ENCODE results near the gene EDIL3.

The EDIL3 gene

DNA sequence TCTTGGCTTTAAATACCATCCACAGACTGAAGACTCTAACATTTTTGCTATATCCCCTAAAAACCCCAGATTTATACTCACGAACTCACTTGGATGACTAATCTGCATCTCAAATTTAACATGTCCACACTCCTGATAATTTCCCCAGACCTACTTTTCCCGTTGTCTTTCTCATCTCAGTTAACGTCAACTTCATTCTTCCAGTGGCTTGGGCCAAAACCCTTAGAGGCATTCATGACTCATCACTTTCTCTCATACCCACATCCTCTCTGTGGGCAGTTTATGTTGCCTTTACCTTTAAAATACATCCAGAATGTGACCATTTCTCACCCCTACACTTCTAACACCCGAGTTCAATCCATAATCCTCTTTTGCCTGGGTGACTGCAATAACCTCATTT, 96.7 kb downstream of the EDIL3 start:
- DNase-seq (ENCODE audit: low spot score) = no peak

DNA sequence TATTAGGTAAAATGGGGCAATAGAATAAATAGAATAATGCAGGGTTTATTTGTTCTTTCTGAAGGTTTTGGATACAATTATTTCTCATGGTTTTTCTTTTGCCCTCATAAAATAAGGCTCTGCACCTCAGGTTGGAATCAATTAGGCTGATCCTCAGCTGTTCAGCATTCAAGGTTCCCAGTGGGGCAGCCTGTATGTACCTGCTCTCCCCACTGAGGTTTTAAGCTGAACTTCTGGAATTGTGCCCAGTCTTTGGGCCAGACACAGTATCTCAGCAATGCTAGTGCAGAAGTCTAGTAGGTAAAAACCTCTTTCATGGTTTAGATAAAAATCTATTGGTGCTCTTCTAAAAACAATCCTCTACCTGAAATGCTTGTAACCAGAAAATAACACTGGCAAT, 98.0 kb downstream of the EDIL3 start:
- no peak for DNase-seq (ENCODE audit: low spot score)
- TF ChIP-seq, protein P1, sequence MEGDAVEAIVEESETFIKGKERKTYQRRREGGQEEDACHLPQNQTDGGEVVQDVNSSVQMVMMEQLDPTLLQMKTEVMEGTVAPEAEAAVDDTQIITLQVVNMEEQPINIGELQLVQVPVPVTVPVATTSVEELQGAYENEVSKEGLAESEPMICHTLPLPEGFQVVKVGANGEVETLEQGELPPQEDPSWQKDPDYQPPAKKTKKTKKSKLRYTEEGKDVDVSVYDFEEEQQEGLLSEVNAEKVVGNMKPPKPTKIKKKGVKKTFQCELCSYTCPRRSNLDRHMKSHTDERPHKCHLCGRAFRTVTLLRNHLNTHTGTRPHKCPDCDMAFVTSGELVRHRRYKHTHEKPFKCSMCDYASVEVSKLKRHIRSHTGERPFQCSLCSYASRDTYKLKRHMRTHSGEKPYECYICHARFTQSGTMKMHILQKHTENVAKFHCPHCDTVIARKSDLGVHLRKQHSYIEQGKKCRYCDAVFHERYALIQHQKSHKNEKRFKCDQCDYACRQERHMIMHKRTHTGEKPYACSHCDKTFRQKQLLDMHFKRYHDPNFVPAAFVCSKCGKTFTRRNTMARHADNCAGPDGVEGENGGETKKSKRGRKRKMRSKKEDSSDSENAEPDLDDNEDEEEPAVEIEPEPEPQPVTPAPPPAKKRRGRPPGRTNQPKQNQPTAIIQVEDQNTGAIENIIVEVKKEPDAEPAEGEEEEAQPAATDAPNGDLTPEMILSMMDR (IDR thresholded peaks at IDR 0.05; ENCODE audit: extremely low read depth, missing control alignments) = no peak

More for the DNA sequence above, 96.7 kb downstream of the EDIL3 start:
- TF ChIP-seq, protein P1 (IDR thresholded peaks at IDR 0.05; ENCODE audit: extremely low read depth, missing control alignments) = no peak

DNA sequence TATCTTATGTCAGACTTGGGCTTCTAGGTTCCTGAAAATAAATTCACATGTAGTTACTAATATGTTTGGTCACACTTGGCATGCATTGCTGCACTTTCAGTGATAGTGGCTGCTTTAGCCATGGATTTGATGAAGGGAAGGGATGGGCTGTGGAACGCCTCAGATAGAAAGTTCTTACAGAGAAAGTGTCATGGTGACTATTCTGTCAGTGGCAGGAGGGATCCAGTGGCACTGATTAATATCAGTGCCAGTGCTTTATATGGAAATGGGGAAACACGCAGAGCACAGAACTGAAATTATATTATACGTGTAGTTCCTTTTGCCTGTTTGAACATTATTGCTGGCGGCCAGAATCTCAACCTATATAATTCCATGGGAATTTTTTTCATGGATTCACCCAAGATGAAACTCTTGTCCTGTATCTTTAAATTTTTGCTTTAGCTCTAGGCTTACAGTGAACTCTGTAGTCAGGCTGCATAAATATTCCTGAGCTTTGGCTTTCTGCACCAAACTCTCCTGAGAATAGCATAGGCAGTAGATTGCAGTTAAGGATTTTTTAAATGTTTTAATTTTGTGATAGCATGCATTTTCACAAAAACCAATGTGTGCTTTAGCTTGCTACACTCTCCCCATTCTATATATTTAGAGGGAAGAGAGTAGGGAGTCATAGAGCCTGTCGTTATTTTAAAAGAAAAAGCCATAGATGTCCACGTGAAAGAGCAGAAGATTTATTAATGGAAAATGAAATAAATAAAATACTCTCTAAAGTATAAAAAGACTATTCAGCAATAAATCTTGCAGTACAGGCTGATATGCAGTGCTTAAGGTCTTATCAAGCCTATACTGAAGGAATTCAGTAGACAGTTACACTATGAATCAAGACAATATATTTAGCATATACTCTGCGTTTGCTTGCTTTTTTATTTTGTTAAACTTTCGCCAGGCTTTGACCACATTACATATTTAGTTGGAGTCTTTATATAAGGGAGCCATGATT, 98.7 kb downstream of the EDIL3 start:
- no peak for DNase-seq (ENCODE audit: low spot score)
- TF ChIP-seq, protein P1 (IDR thresholded peaks at IDR 0.05; ENCODE audit: extremely low read depth, missing control alignments) = no peak

DNA sequence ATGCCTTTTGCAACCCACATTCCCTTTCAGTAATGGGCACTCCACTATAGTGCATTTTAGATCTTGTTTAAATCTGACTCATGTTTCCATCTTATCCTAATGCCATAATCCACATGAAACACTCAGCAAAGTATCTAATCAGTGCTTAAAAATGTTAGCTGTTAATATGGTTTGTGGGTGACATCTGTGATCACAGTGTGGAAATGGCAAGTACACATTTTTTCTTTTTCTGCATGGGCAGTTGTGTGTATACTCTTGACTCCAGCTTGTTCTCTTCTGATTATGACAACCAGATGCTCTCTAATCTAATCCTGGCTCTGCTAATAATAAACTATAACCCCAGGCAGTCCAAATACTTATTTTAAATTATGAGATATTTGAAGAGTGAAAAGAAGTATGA, 103.3 kb downstream of the EDIL3 start:
- no peak for DNase-seq (ENCODE audit: low spot score)

DNA sequence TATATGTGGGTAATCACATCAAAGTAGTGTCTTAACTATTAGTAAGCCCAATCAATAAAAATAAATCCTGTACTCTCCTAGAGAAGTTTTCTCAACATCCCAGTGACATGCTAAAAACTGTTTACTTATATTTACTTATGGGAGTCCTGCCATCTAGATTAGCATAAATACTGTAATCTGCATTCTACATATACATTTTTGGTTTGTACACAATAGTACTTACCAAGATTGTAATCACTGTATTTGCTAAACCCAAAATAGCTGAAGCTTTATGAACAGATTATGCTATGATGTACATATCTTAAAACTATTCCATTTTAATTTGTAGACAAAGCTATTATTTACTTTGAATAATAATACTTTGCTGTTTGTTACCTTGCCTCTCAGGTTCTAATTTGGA, 105.4 kb downstream of the EDIL3 start:
- TF ChIP-seq, protein P1 (IDR thresholded peaks at IDR 0.05; ENCODE audit: extremely low read depth, missing control alignments) = no peak
- no peak for DNase-seq (ENCODE audit: low spot score)

More for the DNA sequence above, 103.3 kb downstream of the EDIL3 start:
- TF ChIP-seq, protein P1 (IDR thresholded peaks at IDR 0.05; ENCODE audit: extremely low read depth, missing control alignments) = no peak

DNA sequence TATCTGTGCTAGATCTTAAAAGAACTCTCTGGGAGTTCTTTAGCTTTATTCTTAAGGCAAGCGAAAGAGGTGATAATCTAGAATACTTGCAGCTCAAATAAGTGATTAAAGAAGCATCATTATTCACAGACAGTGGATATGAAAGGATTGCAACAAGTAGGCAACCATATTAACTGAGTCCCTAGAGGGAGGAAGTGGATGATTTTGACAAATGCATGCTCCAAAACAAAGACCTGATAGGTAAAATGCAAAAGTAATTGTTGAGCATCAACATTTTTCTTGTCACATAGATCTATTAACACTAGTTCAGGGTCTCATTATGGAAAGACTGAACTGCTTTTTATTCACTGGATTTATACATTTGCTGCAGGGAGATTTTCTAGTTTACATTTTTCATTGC, 109.1 kb downstream of the EDIL3 start:
- TF ChIP-seq, protein P1 (IDR thresholded peaks at IDR 0.05; ENCODE audit: extremely low read depth, missing control alignments) = no peak
- DNase-seq (ENCODE audit: low spot score) = no peak

Measured in GM20000 (cell line).